Osteocyte (in vitro differentiated cells): Measurements from ENCODE around the gene RAB40A. TPM values are rescaled to one million over a fixed set of nuclear protein-coding genes. Genes with fewer than 3 reads are reported as not detected.

Experiments used
- DNase-seq: peaks from one replicate; pipeline ENCODE4 v3.0.0; 2021; ENCODE audit warnings: mixed read lengths; ENCODE audit not compliant: unreplicated experiment; ENCODE audit errors: extremely low spot score
- H3K27ac Mint-ChIP-seq: one replicate; pipeline ENCODE4 v1.8.0; 2021; ENCODE audit warnings: mild to moderate bottlenecking, mixed read lengths; ENCODE audit not compliant: unreplicated experiment
- H3K27me3 Mint-ChIP-seq: one replicate; pipeline ENCODE4 v1.8.0; 2021; ENCODE audit warnings: mixed read lengths; ENCODE audit not compliant: unreplicated experiment
- H3K36me3 Mint-ChIP-seq: one replicate; pipeline ENCODE4 v1.8.0; 2021; ENCODE audit warnings: mixed read lengths; ENCODE audit not compliant: unreplicated experiment
- H3K4me1 Mint-ChIP-seq: one replicate; pipeline ENCODE4 v1.8.0; 2021; ENCODE audit warnings: mixed read lengths; ENCODE audit not compliant: unreplicated experiment
- H3K4me3 Mint-ChIP-seq: one replicate; pipeline ENCODE4 v1.8.0; 2021; ENCODE audit warnings: mild to moderate bottlenecking, moderate library complexity, mixed read lengths; ENCODE audit not compliant: unreplicated experiment
- H3K9me3 Mint-ChIP-seq: one replicate; pipeline ENCODE4 v1.8.0; 2021; ENCODE audit warnings: mixed read lengths; ENCODE audit not compliant: unreplicated experiment
- CTCF ChIP-seq: fragments of 200-600 bp; sonication (generic); IDR thresholded peaks from 2 replicates; pipeline ENCODE4 v1.5.0; 2021; ENCODE audit warnings: antibody characterized with exemption, mild to moderate bottlenecking, moderate library complexity
- total RNA-seq: library from RNA; stranded (reverse); gene quantifications from 2 replicates; pipeline ENCODE4 v1.2.1, GENCODE V29; 2021

The RAB40A gene
- total RNA-seq, 1 donor from 2014 or later = 0.24 TPM

- Mint-ChIP-seq H3K27ac (no peak overlapping the region), H3K9me3 (peaks cover 5% of the 10 kb centered on the region), H3K4me1 (peaks cover 2% of the 10 kb centered on the region), H3K4me3 (no peak overlapping the region), H3K36me3 (no peaks in the 10 kb centered on the region), H3K27me3 (no peaks in the 10 kb centered on the region)
- no peak for TF ChIP-seq CTCF
- no peak for DNase-seq
Measured at GRCh38 chrX:103488794-103489193, 30.5 kb downstream of the RAB40A start.

GRCh38 chrX:103488332-103488731, 31.0 kb downstream of the RAB40A start:
- Mint-ChIP-seq H3K4me1 (peaks cover 2% of the 10 kb centered on the region), H3K27ac (no peak overlapping the region), H3K9me3 (no peaks in the 10 kb centered on the region), H3K36me3 (no peaks in the 10 kb centered on the region), H3K27me3 (no peaks in the 10 kb centered on the region), H3K4me3 (no peak overlapping the region)
- no peak for DNase-seq
- peak; percentile 62 for TF ChIP-seq CTCF

GRCh38 chrX:103483720-103484119, 35.6 kb downstream of the RAB40A start:
- no peak for DNase-seq
- Mint-ChIP-seq H3K9me3 (no peaks in the 10 kb centered on the region), H3K27ac (no peak overlapping the region), H3K27me3 (no peaks in the 10 kb centered on the region), H3K4me3 (no peak overlapping the region), H3K36me3 (no peaks in the 10 kb centered on the region), H3K4me1 (peaks cover 2% of the 10 kb centered on the region)
- TF ChIP-seq CTCF = no peak

DNA sequence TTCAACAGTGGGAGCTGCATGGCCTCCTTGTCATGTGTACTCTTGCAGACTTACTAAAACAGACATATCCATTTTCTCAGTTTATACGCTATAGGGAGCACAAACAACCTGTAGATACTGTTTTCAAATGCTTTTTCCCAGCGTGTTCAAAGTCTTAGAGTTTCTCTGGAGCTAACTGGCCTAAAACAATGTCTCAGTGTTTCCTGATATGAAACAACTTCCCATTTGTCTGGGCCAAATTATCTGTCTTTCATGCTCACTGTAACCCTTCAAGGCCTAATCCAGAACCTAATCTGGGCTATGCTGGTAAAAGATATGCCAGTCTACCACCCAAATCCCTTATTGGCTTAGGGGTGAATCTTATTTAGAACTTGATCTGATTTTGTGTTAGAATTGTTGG, 38.8 kb downstream of the RAB40A start:
- no peaks in the 10 kb centered on the region for H3K4me1 Mint-ChIP-seq
- H3K4me3 Mint-ChIP-seq = no peak overlapping the region
- H3K27me3 Mint-ChIP-seq = no peaks in the 10 kb centered on the region
- no peaks in the 10 kb centered on the region for H3K9me3 Mint-ChIP-seq
- no peak for DNase-seq
- H3K27ac Mint-ChIP-seq = no peak overlapping the region
- no peaks in the 10 kb centered on the region for H3K36me3 Mint-ChIP-seq
- no peak for TF ChIP-seq CTCF

GRCh38 chrX:103477496-103477895, 41.8 kb downstream of the RAB40A start:
- TF ChIP-seq CTCF = no peak
- no peaks in the 10 kb centered on the region for H3K36me3 Mint-ChIP-seq
- H3K27me3 Mint-ChIP-seq = no peaks in the 10 kb centered on the region
- DNase-seq = no peak
- no peak overlapping the region for H3K27ac Mint-ChIP-seq
- H3K4me3 Mint-ChIP-seq = no peak overlapping the region
- no peaks in the 10 kb centered on the region for H3K4me1 Mint-ChIP-seq
- no peaks in the 10 kb centered on the region for H3K9me3 Mint-ChIP-seq
